SK-N-MC (cell line): Measurements from ENCODE around the gene C2CD3.

Experiments
- EZH2 ChIP-seq: fragments of 200-600 bp; sonication (generic); IDR thresholded peaks from one replicate; pipeline ENCODE4 v1.6.1; 2017; ENCODE audit warnings: antibody characterized with exemption
- FOXP2 ChIP-seq: optimal IDR thresholded peaks from 2 replicates; pipeline ENCODE3; 2011; ENCODE audit warnings: mild to moderate bottlenecking, moderate library complexity; ENCODE audit not compliant: insufficient read depth; ENCODE audit errors: extremely low read length, control extremely low read depth

DNA sequence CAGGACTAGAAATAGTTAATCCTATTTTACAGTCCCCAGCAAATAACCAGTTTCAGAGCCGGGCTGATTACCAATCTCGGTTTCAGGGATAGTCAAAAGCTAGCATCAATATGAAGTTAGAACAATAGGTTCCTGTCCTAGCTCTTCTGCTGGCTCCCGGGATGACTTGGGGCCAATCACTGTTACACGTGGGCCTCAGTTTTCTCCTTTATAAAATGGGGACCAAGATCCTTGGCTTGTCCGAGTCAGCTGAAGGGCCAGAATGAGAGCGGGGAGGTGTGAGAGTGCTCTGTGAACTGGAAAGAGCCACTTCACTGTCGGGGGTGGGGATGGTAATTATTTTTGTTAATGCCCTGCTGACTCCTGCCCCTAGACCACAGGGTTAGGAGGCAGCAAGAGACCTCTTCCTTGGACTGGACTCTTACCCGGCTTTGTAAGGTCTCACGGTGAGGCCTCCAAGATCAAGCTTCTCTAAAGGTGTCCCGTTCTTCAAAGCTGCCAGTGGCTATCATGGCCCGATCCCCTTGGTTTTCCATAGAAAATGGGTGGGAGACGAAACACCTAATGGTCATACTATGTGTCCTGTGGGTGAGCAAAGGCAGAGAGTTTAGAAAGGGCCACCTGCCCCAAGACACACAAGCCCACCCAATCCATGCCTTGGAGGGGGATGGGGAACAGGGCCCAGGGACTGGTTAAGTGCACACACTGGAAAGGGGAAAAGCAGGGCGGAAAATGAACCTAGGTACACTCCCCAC lies 189.6 kb downstream of the C2CD3 start:
- TF ChIP-seq EZH2 (no peak), FOXP2 (no peak)
